Stimulated activated CD4-positive, alpha-beta T cell treated with anti-CD3 and anti-CD28 coated beads, TNF-alpha, amount 100 ng/mL, for 48 hours (primary cell): ENCODE results near the gene NR1I2.

ENCODE experiments used
- DNase-seq, 3 donors: peaks; one replicate each; pipeline ENCODE4 v3.0.0-alpha.2; 2020; ENCODE audit warnings: low read depth in 3 of 3

The NR1I2 gene

DNA sequence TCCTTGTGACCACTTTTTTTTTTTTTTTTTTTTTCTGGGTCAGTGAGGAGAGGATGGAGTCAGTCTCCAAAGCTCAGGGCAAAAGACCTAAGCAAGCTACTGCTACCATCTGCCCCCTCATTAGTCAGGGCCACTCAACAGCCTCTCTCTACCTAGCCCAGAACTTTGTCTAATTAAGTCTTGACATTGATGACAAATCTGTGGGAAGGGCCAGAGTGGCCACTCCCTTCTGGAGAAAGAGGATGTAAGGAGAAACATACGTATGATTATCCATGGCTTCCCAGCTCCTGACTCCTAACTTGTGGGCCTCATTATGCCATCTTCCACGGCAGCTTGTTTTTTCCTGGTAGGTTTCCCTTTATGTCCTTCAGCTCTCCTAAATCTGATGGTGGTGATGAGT is 37.9 kb downstream of the NR1I2 start:
- DNase-seq: no peak

- no peak for DNase-seq
Observed at GRCh38 chr3:119825820-119826219, 43.9 kb downstream of the NR1I2 start.

DNA sequence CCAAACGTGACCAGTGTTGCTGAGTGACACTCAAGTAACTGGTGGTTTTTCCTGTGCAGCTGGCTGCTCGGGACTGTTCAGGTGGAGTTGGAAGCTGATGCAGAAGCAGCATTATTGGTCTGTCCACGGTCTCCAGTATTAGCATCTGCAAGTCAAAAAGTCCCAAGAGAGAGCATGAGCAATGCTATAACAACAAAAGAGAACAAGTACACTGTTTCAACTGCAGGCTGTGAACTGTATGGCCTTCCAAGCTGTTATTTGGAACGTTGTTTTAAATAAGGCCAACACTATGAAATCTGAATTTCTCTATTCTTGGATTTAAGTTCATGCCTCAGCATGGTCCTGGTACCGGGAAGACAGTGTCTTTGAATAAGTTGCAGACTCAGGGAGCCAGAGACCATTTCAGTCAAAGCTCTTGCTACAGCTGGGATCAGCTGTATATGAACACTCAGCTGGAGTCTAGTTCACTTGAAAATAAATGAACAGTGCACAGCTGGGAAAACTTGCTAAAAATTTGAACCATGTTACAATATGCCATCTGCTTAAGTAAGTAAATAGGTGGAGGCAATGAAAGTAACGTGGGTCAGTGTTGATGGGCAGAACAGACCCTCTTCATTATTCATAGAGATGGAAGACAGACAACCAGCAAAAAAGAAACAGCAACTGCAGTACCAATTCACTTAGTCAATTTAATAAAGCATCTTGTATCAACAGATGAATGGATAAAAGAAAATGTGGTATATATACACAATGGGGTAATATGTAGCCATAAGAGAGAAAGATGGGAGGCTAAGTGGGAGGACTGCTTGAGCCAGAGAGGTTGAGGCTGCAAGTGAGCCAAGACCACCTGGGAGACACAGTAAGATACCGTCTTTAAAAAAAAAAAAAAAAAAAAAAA is 45.1 kb downstream of the NR1I2 start:
- no peak for DNase-seq

GRCh38 chr3:119829420-119829819 is 47.5 kb downstream of the NR1I2 start:
- DNase-seq: no peak

- DNase-seq: no peak
Observed at GRCh38 chr3:119831022-119831421, 49.1 kb downstream of the NR1I2 start.

DNA sequence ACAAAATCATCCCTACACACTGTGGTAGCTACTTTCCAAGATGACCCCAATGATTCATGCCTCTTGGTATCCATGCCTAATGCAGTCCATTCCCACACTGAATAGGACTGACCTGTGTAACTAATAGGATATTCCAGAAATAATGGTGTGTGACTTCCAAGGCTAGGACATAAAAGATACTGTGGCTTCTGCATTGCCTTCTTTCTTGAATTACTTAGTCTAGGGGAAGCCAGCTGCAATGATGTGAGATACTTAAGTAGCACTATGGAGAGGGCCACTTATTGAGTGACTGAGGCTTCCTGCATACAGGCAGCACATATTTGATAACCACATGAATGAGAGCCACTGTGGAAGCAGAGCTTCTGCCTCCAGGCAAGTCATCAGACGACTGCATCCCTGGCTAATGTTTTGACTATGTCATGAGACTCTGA is 50.1 kb downstream of the NR1I2 start:
- no peak for DNase-seq

GRCh38 chr3:119834754-119835370 is 53.0 kb downstream of the NR1I2 start:
- DNase-seq: no peak

DNA sequence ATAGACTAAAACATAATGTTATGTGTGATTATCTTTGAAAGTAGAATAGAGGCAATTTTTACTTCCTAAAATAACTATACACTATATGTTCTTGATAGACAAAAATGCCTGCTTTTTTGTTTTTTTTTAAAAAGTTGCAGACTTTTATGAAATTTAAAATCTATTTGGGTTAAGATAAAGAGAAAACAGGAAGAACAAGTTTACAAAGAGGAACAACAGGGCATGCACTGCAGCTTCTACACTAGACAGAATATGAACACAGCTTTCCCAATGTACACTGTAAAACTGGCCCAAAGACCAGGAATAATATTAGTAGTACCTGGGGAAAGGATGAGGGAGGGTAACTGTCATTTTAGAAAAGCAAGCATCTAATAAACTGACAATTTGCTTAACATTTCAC is 53.7 kb downstream of the NR1I2 start:
- no peak for DNase-seq

GRCh38 chr3:119841808-119842471 is 60.0 kb downstream of the NR1I2 start:
- DNase-seq: no peak

DNA sequence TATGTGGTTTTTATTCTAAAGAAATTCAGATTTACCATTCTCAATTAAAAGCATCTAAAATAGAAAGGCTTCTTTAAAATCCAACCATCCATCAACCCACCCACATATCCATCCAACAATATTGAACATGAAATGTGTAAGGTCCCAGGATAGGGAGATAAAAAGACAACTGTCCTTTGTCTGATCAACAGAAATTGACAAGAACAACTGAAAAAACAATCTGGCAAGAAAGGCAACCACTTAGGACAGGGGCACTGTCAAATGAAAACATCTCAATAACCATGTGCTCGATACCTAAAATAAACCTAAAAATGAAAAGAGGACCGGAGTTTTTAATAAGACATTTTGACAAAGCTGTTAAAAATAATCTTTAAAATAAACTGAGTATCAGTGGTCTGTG is 67.2 kb downstream of the NR1I2 start:
- no peak for DNase-seq

- no peak for DNase-seq
Observed at GRCh38 chr3:119856695-119857094, 74.8 kb downstream of the NR1I2 start.

GRCh38 chr3:119858957-119859356 is 77.1 kb downstream of the NR1I2 start:
- no peak for DNase-seq

DNA sequence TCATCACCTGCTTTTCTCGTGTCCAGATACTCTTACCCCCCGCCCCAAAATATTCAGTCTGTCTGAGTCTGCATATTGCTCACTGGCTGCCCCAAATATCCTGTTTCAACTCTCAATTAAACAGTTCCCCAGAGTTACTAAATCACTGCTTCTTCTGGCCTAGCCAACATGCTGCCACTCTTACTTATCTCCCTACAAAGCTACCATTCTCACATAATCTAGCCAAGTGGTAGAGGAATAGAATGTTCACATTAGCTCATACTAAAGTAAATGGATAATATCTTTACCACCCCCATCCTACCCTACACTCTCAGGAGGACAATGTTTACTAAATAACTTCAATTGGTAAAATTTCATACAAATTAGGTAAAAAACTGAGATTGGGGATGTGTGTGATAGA is 77.8 kb downstream of the NR1I2 start:
- DNase-seq: no peak

- DNase-seq: no peak
Observed at GRCh38 chr3:119861681-119862080, 79.8 kb downstream of the NR1I2 start.

DNA sequence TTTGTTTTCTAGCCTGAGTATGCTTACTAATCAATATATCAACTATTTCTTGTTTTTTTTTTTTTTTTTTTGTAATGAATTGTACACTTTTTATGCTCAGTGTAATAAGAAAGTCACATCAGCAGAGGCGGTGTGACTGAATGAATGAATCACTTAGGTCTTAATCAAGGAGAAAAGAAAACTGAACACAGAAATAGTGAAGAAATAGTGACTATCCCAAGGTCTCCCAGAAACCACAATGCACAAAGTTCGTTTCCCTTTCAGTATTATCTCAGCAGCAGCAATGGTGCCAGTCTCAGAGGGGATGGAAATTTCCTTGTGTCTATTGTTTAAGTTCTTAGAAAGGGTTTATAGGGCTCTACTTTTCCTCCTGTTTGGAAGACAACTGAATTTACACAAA is 80.7 kb downstream of the NR1I2 start:
- no peak for DNase-seq

DNA sequence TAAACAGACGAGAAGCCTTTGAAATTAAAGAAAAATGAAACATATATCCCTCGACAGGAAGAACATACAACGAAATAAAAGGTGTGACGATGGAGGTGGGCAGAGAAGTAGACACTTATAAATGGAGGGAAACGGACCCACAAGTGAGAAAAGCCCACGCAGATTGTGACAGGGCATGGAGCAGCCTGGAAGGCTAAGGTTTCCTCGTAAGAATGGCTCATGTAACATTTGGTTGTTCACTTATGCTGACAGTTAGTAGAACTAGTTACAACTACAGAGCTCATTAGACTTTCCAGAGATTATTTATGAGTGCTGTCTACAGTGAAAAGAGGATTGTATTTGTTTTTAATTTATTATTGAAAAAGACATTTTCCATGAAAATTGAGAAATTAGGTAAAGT is 82.6 kb downstream of the NR1I2 start:
- DNase-seq: no peak
